ENCODE data around the gene NUPR2. TPM values are rescaled to one million over a fixed set of nuclear protein-coding genes. Genes with fewer than 3 reads are reported as not detected.
A peak's percentile ranks its signal among the peaks of the same experiment; 100 is the strongest.
"Not testable (repeated sequence)": the region's sequence is repeated elsewhere in the genome, so short reads cannot be mapped to it uniquely, and the experiment has no call there.

The NUPR2 gene
- total RNA-seq, 1 donor from 2014 or later = not detected

GRCh38 chr7:56079450-56080185, 36.6 kb downstream of the NUPR2 start:
- peaks cover 25% of the 10 kb centered on the region for H3K36me3 ChIP-seq
- no peaks in the 10 kb centered on the region for H3K27me3 ChIP-seq (ENCODE audit: low read depth)
- intact Hi-C loops (cut with micrococcal nuclease) = no loop called here
- peak; percentile 94 for TF ChIP-seq CTCF (IDR thresholded peaks at IDR 0.05; ENCODE audit: borderline replicate concordance)
- H3K27ac ChIP-seq (replicated peaks) = peak overlapping the region; percentile 95
- peak; percentile 86 for DNase-seq
- H3K4me3 ChIP-seq = peak overlapping the region; percentile 23
- H3K4me1 ChIP-seq = peaks cover 60% of the 10 kb centered on the region
- H3K9me3 ChIP-seq (replicated peaks) = no peaks in the 10 kb centered on the region

- DNase-seq = no peak
- peaks cover 25% of the 10 kb centered on the region for H3K36me3 ChIP-seq
- H3K9me3 ChIP-seq (replicated peaks) = no peaks in the 10 kb centered on the region
- H3K27me3 ChIP-seq (ENCODE audit: low read depth) = no peaks in the 10 kb centered on the region
- H3K4me3 ChIP-seq = no peak overlapping the region
- intact Hi-C loops (cut with micrococcal nuclease) = no loop called here
- peak overlapping the region; percentile 95 for H3K27ac ChIP-seq (replicated peaks)
- peaks cover 59% of the 10 kb centered on the region for H3K4me1 ChIP-seq
- TF ChIP-seq CTCF (IDR thresholded peaks at IDR 0.05; ENCODE audit: borderline replicate concordance) = no peak
Observed at GRCh38 chr7:56078196-56078595, 38.0 kb downstream of the NUPR2 start.

GRCh38 chr7:56077681-56078080, 38.5 kb downstream of the NUPR2 start:
- Histone ChIP-seq H3K27ac (replicated peaks) (peak overlapping the region; percentile 95), H3K4me1 (peaks cover 53% of the 10 kb centered on the region), H3K4me3 (no peak overlapping the region), H3K9me3 (replicated peaks) (no peaks in the 10 kb centered on the region), H3K27me3 (ENCODE audit: low read depth) (no peaks in the 10 kb centered on the region), H3K36me3 (peaks cover 28% of the 10 kb centered on the region)
- intact Hi-C loops (cut with micrococcal nuclease) = no loop called here
- DNase-seq = no peak
- no peak for TF ChIP-seq CTCF (IDR thresholded peaks at IDR 0.05; ENCODE audit: borderline replicate concordance)

GRCh38 chr7:56074371-56074791, 41.8 kb downstream of the NUPR2 start:
- Histone ChIP-seq H3K4me3 (no peak overlapping the region), H3K4me1 (peaks cover 25% of the 10 kb centered on the region), H3K27me3 (ENCODE audit: low read depth) (no peaks in the 10 kb centered on the region), H3K36me3 (peaks cover 35% of the 10 kb centered on the region), H3K27ac (replicated peaks) (peak overlapping the region; percentile 42), H3K9me3 (replicated peaks) (no peaks in the 10 kb centered on the region)
- TF ChIP-seq CTCF (IDR thresholded peaks at IDR 0.05; ENCODE audit: borderline replicate concordance) = peak; percentile 97
- intact Hi-C loops (cut with micrococcal nuclease) = loop anchor here (5.0 kb wide), 1 partner anchor 77 kb away; no protein-coding TSS in a partner anchor
- DNase-seq = peak; percentile 84

- Histone ChIP-seq H3K36me3 (peaks cover 51% of the 10 kb centered on the region), H3K4me1 (peaks cover 32% of the 10 kb centered on the region)
- DNase-seq; H3K27me3 ChIP-seq (ENCODE audit: low read depth); H3K4me3 ChIP-seq; H3K9me3 ChIP-seq (replicated peaks); intact Hi-C loops (cut with micrococcal nuclease); H3K27ac ChIP-seq (replicated peaks): not testable (repeated sequence)
Observed at GRCh38 chr7:56066376-56066775, 49.8 kb downstream of the NUPR2 start.

Other genes starting within 250 kb of the NUPR2 start
- gene ZNF713, start 229.0 kb downstream of the NUPR2 start, total RNA-seq = 5.6 TPM
- gene MRPS17, start 164.5 kb downstream of the NUPR2 start, total RNA-seq = 19.4 TPM
- 357 TPM for gene NIPSNAP2, start 151.8 kb downstream of the NUPR2 start, total RNA-seq
- gene PSPH, start 65.0 kb downstream of the NUPR2 start, total RNA-seq = 12.9 TPM
- gene CCT6A, start 64.7 kb downstream of the NUPR2 start, total RNA-seq = 67.6 TPM
- gene SUMF2, start 52.1 kb downstream of the NUPR2 start, total RNA-seq = 33.5 TPM
- 21.4 TPM for gene PHKG1, start 23.5 kb downstream of the NUPR2 start, total RNA-seq
- 468 TPM for gene CHCHD2, start 9.9 kb downstream of the NUPR2 start, total RNA-seq

Data from left ventricle myocardium inferior (tissue), 1 donor.